Skin epidermis (tissue), 12 donors: ENCODE results near the gene CTRL.

Experiments
- H3K27ac ChIP-seq, 21 experiments: fragments of 200-600 bp; sonication (generic) in 11 of 21; one replicate each; pipeline ENCODE4 v1.5.0; 2020; ENCODE audit warnings: mild to moderate bottlenecking in 3 of 21, inconsistent platforms in 2 of 21, moderate library complexity in 2 of 21
- H3K4me3 ChIP-seq, 7 experiments: fragments of 200-600 bp; sonication (generic) in 2 of 7; one replicate each; pipeline ENCODE4 v1.5.0; 2020; ENCODE audit warnings: inconsistent platforms in 2 of 7, mild to moderate bottlenecking in 2 of 7, moderate library complexity in 1 of 7

Gene CTRL

GRCh38 chr16:67880584-67880983 lies 51.1 kb downstream of the CTRL start:
- no peak overlapping the region for H3K27ac ChIP-seq
- no peak overlapping the region for H3K4me3 ChIP-seq

GRCh38 chr16:67879936-67880335 lies 51.7 kb downstream of the CTRL start:
- Histone ChIP-seq H3K27ac (no peak overlapping the region), H3K4me3 (no peak overlapping the region)
